GM23248 (cell line): Measurements from ENCODE around the gene ALK. TPM values are rescaled to one million over a fixed set of nuclear protein-coding genes. Genes with fewer than 3 reads are reported as not detected.

Experiments
- DNase-seq: peaks from one replicate; pipeline ENCODE4 v3.0.0-alpha.2; 2015
- H2AFZ ChIP-seq: fragments of 200-600 bp; sonication (generic); 2 replicates; pipeline ENCODE4 v1.6.1; 2016; ENCODE audit warnings: antibody characterized with exemption
- H3F3A ChIP-seq: fragments of 200-600 bp; sonication (generic); 2 replicates; pipeline ENCODE4 v1.6.1; 2016; ENCODE audit warnings: mild to moderate bottlenecking, antibody characterized with exemption, mixed run types; ENCODE audit not compliant: insufficient read depth
- H3K27ac ChIP-seq: fragments of 200-600 bp; sonication (generic); 2 replicates; pipeline ENCODE4 v1.5.1; 2016; ENCODE audit warnings: mild to moderate bottlenecking
- H3K27me3 ChIP-seq: fragments of 200-600 bp; sonication (generic); replicated peaks from 2 replicates; pipeline ENCODE4 v1.6.1; 2016; ENCODE audit warnings: mild to moderate bottlenecking; ENCODE audit not compliant: insufficient read depth
- H3K36me3 ChIP-seq: fragments of 200-600 bp; sonication (generic); 2 replicates; pipeline ENCODE4 v1.6.1; 2016; ENCODE audit warnings: low read depth, mild to moderate bottlenecking
- H3K4me1 ChIP-seq: fragments of 200-600 bp; sonication (generic); 2 replicates; pipeline ENCODE4 v1.6.1; 2016; ENCODE audit warnings: mild to moderate bottlenecking; ENCODE audit not compliant: insufficient read depth
- H3K4me2 ChIP-seq: fragments of 200-600 bp; sonication (generic); one replicate; pipeline ENCODE4 v1.6.1; 2016; ENCODE audit warnings: mild to moderate bottlenecking; ENCODE audit not compliant: unreplicated experiment
- H3K4me3 ChIP-seq: fragments of 200-600 bp; sonication (generic); 2 replicates; pipeline ENCODE4 v1.5.1; 2016; ENCODE audit warnings: mild to moderate bottlenecking
- H3K79me2 ChIP-seq: fragments of 200-600 bp; sonication (generic); 2 replicates; pipeline ENCODE4 v1.6.1; 2016; ENCODE audit warnings: mild to moderate bottlenecking; ENCODE audit not compliant: insufficient read depth
- H3K9ac ChIP-seq: fragments of 200-600 bp; sonication (generic); 2 replicates; pipeline ENCODE4 v1.6.1; 2016; ENCODE audit warnings: mild to moderate bottlenecking
- H3K9me2 ChIP-seq: fragments of 200-600 bp; sonication (generic); 2 replicates; pipeline ENCODE4 v1.6.1; 2016; ENCODE audit warnings: mixed run types, mild to moderate bottlenecking, moderate library complexity; ENCODE audit not compliant: insufficient read depth
- H3K9me3 ChIP-seq: fragments of 200-600 bp; sonication (generic); one replicate; pipeline ENCODE4 v1.6.1; 2017; ENCODE audit warnings: low read depth
- H4K20me1 ChIP-seq: fragments of 200-600 bp; sonication (generic); 2 replicates; pipeline ENCODE4 v1.6.0; 2016; ENCODE audit not compliant: insufficient read depth
- EZH2 ChIP-seq: fragments of 200-600 bp; sonication (generic); IDR thresholded peaks from 2 replicates; pipeline ENCODE4 v1.6.1; 2018; ENCODE audit warnings: antibody characterized with exemption, mild to moderate bottlenecking; ENCODE audit not compliant: insufficient read depth, poor library complexity, severe bottlenecking
- EZH2phosphoT487 ChIP-seq: fragments of 200-600 bp; sonication (generic); IDR thresholded peaks from 2 replicates; pipeline ENCODE4 v1.6.1; 2018; ENCODE audit warnings: antibody characterized with exemption, moderate library complexity, mild to moderate bottlenecking, low read depth; ENCODE audit not compliant: insufficient read depth
- WGBS, 2 experiments: methylation state at CpG; one replicate each; pipeline ENCODE4 v1.1.6; 2015 to 2017; ENCODE audit warnings: low lambda C conversion rate in 2 of 2, low coverage in 1 of 2; ENCODE audit errors: missing lambda C conversion rate in 2 of 2; 5-methylcytosine and 5-hydroxymethylcytosine counted together
- in situ Hi-C: fragments of 300-500 bp; cut with MboI; formaldehyde crosslinking; loops from 2 replicates; pipeline ENCODE4 v1.15.0; 2020
- polyA plus RNA-seq: library from polyadenylated mRNA; unstranded; fragments of >200 nt; fragmentation: Nextera tagmentation; extraction: Ambion mirVana; gene quantifications from 2 replicates; pipeline ENCODE4 v1.2.1, GENCODE V29; 2016
- total RNA-seq: library from RNA; depleted of rRNA; stranded (reverse); fragments of >200 nt; shearing (Covaris generic); gene quantifications from 2 replicates; pipeline ENCODE4 v1.2.3, GENCODE V29; 2014

Gene ALK
- total and polyA plus RNA-seq, 2 experiments from 2014 or later = under 0.01 to 0.05 TPM

GRCh38 chr2:29308366-29308765, 613.0 kb downstream of the ALK start:
- no peaks in the 10 kb centered on the region for H3F3A ChIP-seq
- no peaks in the 10 kb centered on the region for H3K36me3 ChIP-seq
- no peaks in the 10 kb centered on the region for H3K79me2 ChIP-seq
- no peak overlapping the region for H3K4me2 ChIP-seq
- no peaks in the 10 kb centered on the region for H3K9me3 ChIP-seq
- no peak for TF ChIP-seq EZH2
- TF ChIP-seq EZH2phosphoT487 = no peak
- WGBS, 2 experiments = 49 to 55% methylated on average over 9 of the region's 9 CpGs
- no peaks in the 10 kb centered on the region for H4K20me1 ChIP-seq
- no peaks in the 10 kb centered on the region for H3K27me3 ChIP-seq
- in situ Hi-C loops = loop anchor here (25.0 kb wide), 1 partner anchor 529 kb away; no protein-coding TSS in a partner anchor
- H3K4me1 ChIP-seq = no peaks in the 10 kb centered on the region
- H3K4me3 ChIP-seq = no peak overlapping the region
- no peak overlapping the region for H3K9ac ChIP-seq
- no peak overlapping the region for H3K27ac ChIP-seq
- DNase-seq = no peak
- H3K9me2 ChIP-seq = no peaks in the 10 kb centered on the region
- no peak overlapping the region for H2AFZ ChIP-seq

DNA sequence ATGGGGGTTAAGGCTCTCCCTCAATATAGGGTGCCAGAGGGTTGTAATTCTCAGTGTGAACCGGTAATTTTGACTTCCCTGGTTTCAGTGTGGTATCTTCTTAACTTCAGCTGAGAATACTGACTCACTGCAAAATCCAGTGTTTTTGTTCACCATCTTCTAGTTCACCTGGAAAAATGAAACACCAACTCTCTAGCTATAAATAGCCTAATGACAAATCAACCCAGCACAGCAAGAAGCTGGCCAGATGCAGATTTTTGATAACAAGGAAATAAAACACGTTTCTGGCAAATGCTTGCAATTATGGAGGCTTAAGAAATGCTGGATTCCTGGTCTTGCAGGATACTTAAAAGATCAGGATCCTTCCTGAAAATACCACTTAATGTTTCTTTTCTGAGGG, 613.9 kb downstream of the ALK start:
- Histone ChIP-seq H3K27me3 (no peaks in the 10 kb centered on the region), H3K36me3 (no peaks in the 10 kb centered on the region), H3K27ac (no peak overlapping the region), H3K4me2 (no peak overlapping the region), H2AFZ (no peak overlapping the region), H3F3A (no peaks in the 10 kb centered on the region), H3K4me1 (no peaks in the 10 kb centered on the region), H4K20me1 (no peaks in the 10 kb centered on the region), H3K9ac (no peak overlapping the region), H3K4me3 (no peak overlapping the region), H3K9me3 (no peaks in the 10 kb centered on the region), H3K9me2 (no peaks in the 10 kb centered on the region), H3K79me2 (no peaks in the 10 kb centered on the region)
- WGBS, 2 experiments = 50 to 55% methylated on average over 2 of the region's 2 CpGs
- in situ Hi-C loops = loop anchor here (25.0 kb wide), 1 partner anchor 530 kb away; no protein-coding TSS in a partner anchor
- DNase-seq = no peak
- TF ChIP-seq EZH2 (no peak), EZH2phosphoT487 (no peak)

DNA sequence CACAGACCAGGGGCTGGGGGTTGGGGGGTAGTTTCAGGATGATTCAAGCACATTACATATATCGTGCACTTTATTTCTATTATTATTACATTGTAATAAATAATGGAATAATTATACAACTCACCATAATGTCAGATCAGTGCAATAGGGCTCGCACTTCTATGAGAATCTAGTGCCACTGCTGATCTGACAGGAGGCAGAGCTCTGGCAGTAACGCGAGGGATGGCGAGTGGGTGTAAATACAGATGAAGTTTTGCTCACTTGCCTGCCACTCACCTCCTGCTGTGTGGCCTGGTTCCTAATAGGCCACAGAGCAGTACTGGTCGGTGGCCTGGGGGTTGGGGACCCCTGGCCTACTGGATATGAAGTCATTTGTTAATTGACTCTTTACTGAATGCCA, 615.6 kb downstream of the ALK start:
- no peak overlapping the region for H3K9ac ChIP-seq
- in situ Hi-C loops = loop anchor here (25.0 kb wide), 1 partner anchor 532 kb away; no protein-coding TSS in a partner anchor
- no peaks in the 10 kb centered on the region for H3K79me2 ChIP-seq
- H3K27ac ChIP-seq = no peak overlapping the region
- no peak overlapping the region for H2AFZ ChIP-seq
- H3K27me3 ChIP-seq = no peaks in the 10 kb centered on the region
- H3K9me3 ChIP-seq = no peaks in the 10 kb centered on the region
- H4K20me1 ChIP-seq = no peaks in the 10 kb centered on the region
- no peaks in the 10 kb centered on the region for H3K36me3 ChIP-seq
- H3K4me1 ChIP-seq = no peaks in the 10 kb centered on the region
- no peak for TF ChIP-seq EZH2
- TF ChIP-seq EZH2phosphoT487 = no peak
- DNase-seq = no peak
- no peaks in the 10 kb centered on the region for H3K9me2 ChIP-seq
- no peak overlapping the region for H3K4me2 ChIP-seq
- 57 to 58% methylated on average over 6 of the region's 6 CpGs for WGBS, 2 experiments
- no peaks in the 10 kb centered on the region for H3F3A ChIP-seq
- no peak overlapping the region for H3K4me3 ChIP-seq

DNA sequence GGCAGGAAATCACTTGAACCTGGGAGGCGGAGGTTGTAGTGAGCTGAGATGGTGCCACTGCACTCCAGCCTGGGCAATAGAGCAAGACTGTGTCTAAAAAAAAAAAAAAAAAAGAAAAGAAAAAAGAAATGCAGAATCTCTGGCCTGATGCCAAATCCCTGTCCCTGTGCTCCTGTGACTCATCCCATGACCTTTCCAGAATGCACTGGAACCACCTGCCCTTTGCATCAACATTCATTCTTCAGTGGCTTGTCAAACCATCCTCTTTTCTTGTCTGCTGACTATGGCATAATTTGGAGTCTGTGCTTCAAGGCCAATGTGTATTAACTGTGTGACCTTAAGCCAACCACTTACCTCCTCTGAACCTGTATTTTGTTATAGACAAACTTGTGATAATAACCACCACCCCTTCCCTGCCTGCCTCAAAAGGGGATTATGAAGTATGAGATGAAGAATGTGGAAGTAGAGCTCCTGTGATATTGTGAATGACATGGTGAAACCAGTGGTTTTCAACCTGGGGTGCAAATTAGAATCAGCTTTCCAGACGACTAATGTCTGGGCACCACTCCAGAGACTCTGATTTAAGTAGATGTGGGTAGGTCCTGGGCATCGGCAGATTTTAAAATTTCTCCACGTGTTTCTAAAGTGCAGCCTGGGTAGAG, 616.9 kb downstream of the ALK start:
- H3K27me3 ChIP-seq = peaks cover 6% of the 10 kb centered on the region; the same call in 1 of the 2 replicates
- no peak overlapping the region for H3K27ac ChIP-seq
- no peaks in the 10 kb centered on the region for H3K79me2 ChIP-seq
- DNase-seq = peak; percentile 43
- H4K20me1 ChIP-seq = no peaks in the 10 kb centered on the region
- H3K9me3 ChIP-seq = no peaks in the 10 kb centered on the region
- TF ChIP-seq EZH2 = no peak
- no peak for TF ChIP-seq EZH2phosphoT487
- 22 to 43% methylated on average over 3 to 4 of the region's 4 CpGs for WGBS, 2 experiments
- no peak overlapping the region for H2AFZ ChIP-seq
- H3F3A ChIP-seq = no peaks in the 10 kb centered on the region
- no peaks in the 10 kb centered on the region for H3K4me1 ChIP-seq
- no peaks in the 10 kb centered on the region for H3K9me2 ChIP-seq
- in situ Hi-C loops = loop anchor here (25.0 kb wide), 1 partner anchor 533 kb away; no protein-coding TSS in a partner anchor
- no peaks in the 10 kb centered on the region for H3K36me3 ChIP-seq
- H3K4me3 ChIP-seq = no peak overlapping the region
- H3K4me2 ChIP-seq = no peak overlapping the region
- H3K9ac ChIP-seq = no peak overlapping the region
